Upper lobe of left lung (tissue), 4 donors: Measurements from ENCODE around the gene ARHGEF39.

Experiments
- POLR2A ChIP-seq, 4 donors: fragments of 450-650 bp; IDR thresholded peaks; one replicate each; pipeline ENCODE4 v1.5.1; 2016 to 2017; ENCODE audit warnings: antibody characterized with exemption in 4 of 4, mild to moderate bottlenecking in 2 of 4
- POLR2AphosphoS5 ChIP-seq, 2 donors: sonication (generic); formaldehyde crosslinking; IDR thresholded peaks; one replicate each; pipeline ENCODE4 v1.5.1; 2017; ENCODE audit warnings: antibody characterized with exemption in 2 of 2
- TF ChIP-seq, protein P1 (sequence below), 6 experiments: fragments of 450-650 bp in 4 of 6; fragments of 200-600 bp in 2 of 6; sonication (generic) in 2 of 6; IDR thresholded peaks; one replicate each; pipeline ENCODE4 v1.5.1; 2016 to 2019; ENCODE audit warnings: antibody characterized with exemption in 6 of 6

- TF ChIP-seq, protein P1, sequence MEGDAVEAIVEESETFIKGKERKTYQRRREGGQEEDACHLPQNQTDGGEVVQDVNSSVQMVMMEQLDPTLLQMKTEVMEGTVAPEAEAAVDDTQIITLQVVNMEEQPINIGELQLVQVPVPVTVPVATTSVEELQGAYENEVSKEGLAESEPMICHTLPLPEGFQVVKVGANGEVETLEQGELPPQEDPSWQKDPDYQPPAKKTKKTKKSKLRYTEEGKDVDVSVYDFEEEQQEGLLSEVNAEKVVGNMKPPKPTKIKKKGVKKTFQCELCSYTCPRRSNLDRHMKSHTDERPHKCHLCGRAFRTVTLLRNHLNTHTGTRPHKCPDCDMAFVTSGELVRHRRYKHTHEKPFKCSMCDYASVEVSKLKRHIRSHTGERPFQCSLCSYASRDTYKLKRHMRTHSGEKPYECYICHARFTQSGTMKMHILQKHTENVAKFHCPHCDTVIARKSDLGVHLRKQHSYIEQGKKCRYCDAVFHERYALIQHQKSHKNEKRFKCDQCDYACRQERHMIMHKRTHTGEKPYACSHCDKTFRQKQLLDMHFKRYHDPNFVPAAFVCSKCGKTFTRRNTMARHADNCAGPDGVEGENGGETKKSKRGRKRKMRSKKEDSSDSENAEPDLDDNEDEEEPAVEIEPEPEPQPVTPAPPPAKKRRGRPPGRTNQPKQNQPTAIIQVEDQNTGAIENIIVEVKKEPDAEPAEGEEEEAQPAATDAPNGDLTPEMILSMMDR (IDR thresholded peaks at IDR 0.05): no peak
- TF ChIP-seq POLR2A (IDR thresholded peaks at IDR 0.05) (no peak), POLR2AphosphoS5 (IDR thresholded peaks at IDR 0.05) (no peak)
Measured at GRCh38 chr9:35665471-35665818, 450 bp upstream of the ARHGEF39 start.
